ENCODE data around the gene CLSTN3.

DNA sequence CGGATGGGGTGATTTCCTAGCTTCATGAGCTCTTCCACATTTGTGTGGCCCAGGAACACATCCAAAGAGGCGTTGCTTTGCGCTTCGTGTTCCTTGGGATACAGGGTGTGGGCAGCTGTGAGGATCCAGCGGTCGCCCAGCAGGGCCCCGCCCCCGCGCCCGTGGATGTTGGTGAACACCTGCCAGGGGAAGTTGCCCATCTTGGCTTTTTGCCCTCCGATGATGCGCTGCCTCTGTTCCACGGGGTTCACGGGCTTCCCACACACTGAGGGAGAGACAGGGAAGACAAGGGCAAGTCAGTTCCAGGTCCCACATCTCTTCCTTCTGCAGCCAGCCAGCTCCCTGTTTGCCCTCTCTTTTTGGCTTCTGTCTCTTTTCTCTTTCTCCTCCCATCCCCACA lies 49.1 kb upstream of the CLSTN3 start:
- TF ChIP-seq, protein P1, sequence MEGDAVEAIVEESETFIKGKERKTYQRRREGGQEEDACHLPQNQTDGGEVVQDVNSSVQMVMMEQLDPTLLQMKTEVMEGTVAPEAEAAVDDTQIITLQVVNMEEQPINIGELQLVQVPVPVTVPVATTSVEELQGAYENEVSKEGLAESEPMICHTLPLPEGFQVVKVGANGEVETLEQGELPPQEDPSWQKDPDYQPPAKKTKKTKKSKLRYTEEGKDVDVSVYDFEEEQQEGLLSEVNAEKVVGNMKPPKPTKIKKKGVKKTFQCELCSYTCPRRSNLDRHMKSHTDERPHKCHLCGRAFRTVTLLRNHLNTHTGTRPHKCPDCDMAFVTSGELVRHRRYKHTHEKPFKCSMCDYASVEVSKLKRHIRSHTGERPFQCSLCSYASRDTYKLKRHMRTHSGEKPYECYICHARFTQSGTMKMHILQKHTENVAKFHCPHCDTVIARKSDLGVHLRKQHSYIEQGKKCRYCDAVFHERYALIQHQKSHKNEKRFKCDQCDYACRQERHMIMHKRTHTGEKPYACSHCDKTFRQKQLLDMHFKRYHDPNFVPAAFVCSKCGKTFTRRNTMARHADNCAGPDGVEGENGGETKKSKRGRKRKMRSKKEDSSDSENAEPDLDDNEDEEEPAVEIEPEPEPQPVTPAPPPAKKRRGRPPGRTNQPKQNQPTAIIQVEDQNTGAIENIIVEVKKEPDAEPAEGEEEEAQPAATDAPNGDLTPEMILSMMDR (IDR thresholded peaks at IDR 0.05) = no peak
- no peak for TF ChIP-seq POLR2A (IDR thresholded peaks at IDR 0.05)

Data from testis (tissue), 2 donors.